PC-9 (cell line): ENCODE results near the gene GIPC2. TPM values are rescaled to one million over a fixed set of nuclear protein-coding genes. Genes with fewer than 3 reads are reported as not detected.
"Not testable (repeated sequence)": the region's sequence is repeated elsewhere in the genome, so short reads cannot be mapped to it uniquely, and the experiment has no call there.

ENCODE experiments used
- Bru-seq: library from RNA; stranded (reverse); fragments of 400-500 nt; gene quantifications from one replicate; lab custom pipeline; 2021; lab: Mats Ljungman, UMichigan
- BruChase-seq, 2 experiments: library from RNA; stranded (reverse); fragments of 400-500 nt; gene quantifications; one replicate each; lab custom pipeline; 2021; lab: Mats Ljungman, UMichigan
- BruUV-seq: library from RNA; stranded (reverse); fragments of 400-500 nt; replicated peaks from 2 replicates; lab custom pipeline; 2021; lab: Mats Ljungman, UMichigan
- CTCF ChIA-PET: fragments of 300-600 bp; sonication (Branson Sonifier 250); formaldehyde crosslinking; loops from one replicate; lab custom pipeline; 2022; ENCODE audit warnings: antibody characterized with exemption; lab: Charles Lee
- POLR2A ChIA-PET: fragments of 300-600 bp; sonication (Branson Sonifier 250); formaldehyde crosslinking; loops from one replicate; lab custom pipeline; 2022; ENCODE audit warnings: antibody characterized with exemption; ENCODE audit not compliant: unreplicated experiment; lab: Charles Lee
- DNase-seq, 2 experiments: peaks; one replicate each; pipeline versions ENCODE4 v3.0.0 to v3.0.0-alpha.2; 2015 to 2022; ENCODE audit warnings: mixed read lengths in 1 of 2
- H2AFZ ChIP-seq: fragments of 200-600 bp; sonication (generic); 2 replicates; pipeline ENCODE4 v1.8.1; 2017; ENCODE audit warnings: antibody characterized with exemption
- H3F3A ChIP-seq: fragments of 200-600 bp; sonication (generic); 2 replicates; pipeline ENCODE4 v1.8.1; 2017; ENCODE audit warnings: antibody characterized with exemption, mild to moderate bottlenecking, low read depth; ENCODE audit not compliant: insufficient read depth
- H3K27ac ChIP-seq: fragments of 200-600 bp; sonication (generic); 2 replicates; pipeline ENCODE4 v1.6.1; 2016; ENCODE audit warnings: mixed run types
- H3K27me3 ChIP-seq: fragments of 200-600 bp; sonication (generic); 2 replicates; pipeline ENCODE4 v1.6.1; 2016; ENCODE audit warnings: low read depth, mixed run types; ENCODE audit not compliant: insufficient read depth
- H3K36me3 ChIP-seq: fragments of 200-600 bp; sonication (generic); 2 replicates; pipeline ENCODE4 v1.6.1; 2016; ENCODE audit warnings: low read depth, mixed run types
- H3K4me1 ChIP-seq: fragments of 200-600 bp; sonication (generic); replicated peaks from 2 replicates; pipeline ENCODE4 v1.6.1; 2016; ENCODE audit warnings: mixed run types; ENCODE audit not compliant: insufficient read depth
- H3K4me2 ChIP-seq: fragments of 200-600 bp; sonication (generic); 2 replicates; pipeline ENCODE4 v1.6.1; 2017; ENCODE audit warnings: mixed run types
- H3K4me3 ChIP-seq: fragments of 200-600 bp; sonication (generic); 2 replicates; pipeline ENCODE4 v1.6.1; 2016; ENCODE audit warnings: mixed run types
- H3K79me2 ChIP-seq: fragments of 200-600 bp; sonication (generic); 2 replicates; pipeline ENCODE4 v1.6.1; 2017; ENCODE audit warnings: low read depth, mixed run types
- H3K9me2 ChIP-seq: fragments of 200-600 bp; sonication (generic); 2 replicates; pipeline ENCODE4 v1.8.1; 2017; ENCODE audit warnings: mild to moderate bottlenecking; ENCODE audit not compliant: insufficient read depth
- H3K9me3 ChIP-seq: fragments of 200-600 bp; sonication (generic); 2 replicates; pipeline ENCODE4 v1.8.1; 2016; ENCODE audit warnings: low read depth; ENCODE audit not compliant: insufficient read depth
- H4K20me1 ChIP-seq: fragments of 200-600 bp; sonication (generic); 2 replicates; pipeline ENCODE4 v1.8.1; 2017; ENCODE audit not compliant: insufficient read depth
- CTCF ChIP-seq: fragments of 200-600 bp; sonication (generic); conservative IDR thresholded peaks from 2 replicates; pipeline ENCODE4 v1.6.1; 2017; ENCODE audit warnings: mixed run types, antibody characterized with exemption, mild to moderate bottlenecking, moderate library complexity
- EZH2 ChIP-seq: fragments of 200-600 bp; sonication (generic); IDR thresholded peaks from 2 replicates; pipeline ENCODE4 v1.8.0; 2017; ENCODE audit warnings: antibody characterized with exemption, low read depth
- intact Hi-C: fragments of 100-400 bp; cut with micrococcal nuclease; formaldehyde crosslinking; loops from one replicate; pipeline ENCODE4 v1.10.0; 2022; ENCODE audit not compliant: unreplicated experiment
- long read RNA-seq: library from polyadenylated mRNA; stranded (forward); transcript quantifications from one replicate; pipeline ENCODE4 v2.0.0, GENCODE V29; 2022
- total RNA-seq: library from RNA; stranded (reverse); gene quantifications from 2 replicates; pipeline ENCODE4 v1.2.3, GENCODE V29; 2021

GIPC2 gene, protein sequence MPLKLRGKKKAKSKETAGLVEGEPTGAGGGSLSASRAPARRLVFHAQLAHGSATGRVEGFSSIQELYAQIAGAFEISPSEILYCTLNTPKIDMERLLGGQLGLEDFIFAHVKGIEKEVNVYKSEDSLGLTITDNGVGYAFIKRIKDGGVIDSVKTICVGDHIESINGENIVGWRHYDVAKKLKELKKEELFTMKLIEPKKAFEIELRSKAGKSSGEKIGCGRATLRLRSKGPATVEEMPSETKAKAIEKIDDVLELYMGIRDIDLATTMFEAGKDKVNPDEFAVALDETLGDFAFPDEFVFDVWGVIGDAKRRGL
- 0.20 and 0.30 TPM in 2 replicates for total RNA-seq
- Bru-seq, nascent RNA, result percentile 21 among the genes with signal in this experiment
- percentile 24 among the genes with signal in this experiment for BruChase-seq, experiment 1, labeled RNA remaining after a 2-hour chase
- BruChase-seq, experiment 2, labeled RNA remaining after a 6-hour chase, result percentile 22 among the genes with signal in this experiment
- long read RNA-seq, partial matches to known transcripts, result 1 of 3 reads
- long read RNA-seq, other reads (novel, unspliced or antisense), result 2 of 3 reads

GRCh38 chr1:78045926-78046778, at the start of gene GIPC2:
Gene GIPC2 (plus strand): TSS chr1:78045966. CDS start chr1:78046095, 129 bp downstream.
- no peak within 1 kb of the TSS for H3K27ac ChIP-seq
- no peaks in the 10 kb centered on the region for H3K27me3 ChIP-seq
- H3K4me2 ChIP-seq, result no peak within 1 kb of the TSS
- no peaks in the 10 kb centered on the region for H4K20me1 ChIP-seq
- CTCF ChIA-PET, result no interaction called here
- no peak within 1 kb of the TSS for H3K4me3 ChIP-seq
- intact Hi-C loops, result no loop called here
- no peaks in the 10 kb centered on the region for H3K4me1 ChIP-seq
- no peak within 1 kb of the TSS for H2AFZ ChIP-seq
- H3K9me3 ChIP-seq, result no peaks in the 10 kb centered on the region
- no peak for TF ChIP-seq EZH2
- POLR2A ChIA-PET, result no interaction called here
- no peaks in the 10 kb centered on the region for H3K36me3 ChIP-seq
- BruUV-seq, result no TSS peak
- H3F3A ChIP-seq, result no peaks in the 10 kb centered on the region
- DNase-seq, result no peak
- no peaks in the 10 kb centered on the region for H3K79me2 ChIP-seq
- H3K9me2 ChIP-seq, result no peaks in the 10 kb centered on the region

GRCh38 chr1:77996734-77997133, 49.0 kb upstream of the GIPC2 start:
- Histone ChIP-seq H3K4me1 (0 out of 2 replicates have a peak, but pooled peaks cover under 1% of the 10 kb centered on the region), H4K20me1 (no peaks in the 10 kb centered on the region), H3K9me2 (no peaks in the 10 kb centered on the region), H3K36me3 (peaks cover 12% of the 10 kb centered on the region), H3K4me3 (no peak overlapping the region), H3K27ac (no peak overlapping the region), H3K79me2 (no peaks in the 10 kb centered on the region), H3K9me3 (no peaks in the 10 kb centered on the region), H2AFZ (no peak overlapping the region), H3K27me3 (no peaks in the 10 kb centered on the region), H3K4me2 (no peak overlapping the region), H3F3A (no peaks in the 10 kb centered on the region)
- intact Hi-C loops, result no loop called here
- no peak for DNase-seq
- no peak for TF ChIP-seq CTCF
- no peak for TF ChIP-seq EZH2
- no TSS peak for BruUV-seq
- ChIA-PET POLR2A (interaction anchor here (0.7 kb wide), 1 partner anchor 107 kb away, joined by 3 read pairs; no protein-coding TSS in a partner anchor), CTCF (no interaction called here)

DNA sequence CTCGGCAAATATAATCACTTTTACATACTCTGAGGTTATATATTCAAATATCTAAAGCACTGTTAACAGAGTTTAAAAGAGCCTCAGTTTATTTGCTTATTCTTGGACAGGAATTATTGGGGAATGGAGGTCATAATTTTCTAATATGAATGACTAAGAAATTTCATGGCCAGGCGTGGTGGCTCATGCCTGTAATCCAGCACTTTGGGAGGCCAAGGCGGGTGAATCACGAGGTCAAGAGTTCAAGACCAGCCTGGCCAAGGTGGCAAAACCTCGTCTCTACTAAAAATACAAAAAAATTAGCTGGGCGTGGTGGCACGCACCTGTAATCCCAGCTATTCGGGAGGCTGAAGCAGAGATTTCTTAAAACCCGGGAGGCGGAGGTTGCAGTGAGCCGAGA, 45.2 kb upstream of the GIPC2 start:
- H3K36me3 ChIP-seq, CTCF ChIA-PET, H3K9me2 ChIP-seq, DNase-seq, H4K20me1 ChIP-seq, H3K27me3 ChIP-seq, H3K27ac ChIP-seq, BruUV-seq, H3K4me3 ChIP-seq, H3K4me2 ChIP-seq, H3K9me3 ChIP-seq, H2AFZ ChIP-seq, H3K79me2 ChIP-seq: not testable (repeated sequence)
- POLR2A ChIA-PET, result interaction anchor here (0.7 kb wide), 2 partner anchors 21 to 370 kb away, joined by 8 to 11 read pairs; no protein-coding TSS in a partner anchor
- peaks cover 22% of the 10 kb centered on the region for H3K4me1 ChIP-seq
- H3F3A ChIP-seq, result peaks cover 33% of the 10 kb centered on the region
- intact Hi-C loops, result loop anchor here (5.0 kb wide), 1 partner anchor 92 kb away; no protein-coding TSS in a partner anchor
